ENCODE data around the gene PRH2.

The PRH2 gene

DNA sequence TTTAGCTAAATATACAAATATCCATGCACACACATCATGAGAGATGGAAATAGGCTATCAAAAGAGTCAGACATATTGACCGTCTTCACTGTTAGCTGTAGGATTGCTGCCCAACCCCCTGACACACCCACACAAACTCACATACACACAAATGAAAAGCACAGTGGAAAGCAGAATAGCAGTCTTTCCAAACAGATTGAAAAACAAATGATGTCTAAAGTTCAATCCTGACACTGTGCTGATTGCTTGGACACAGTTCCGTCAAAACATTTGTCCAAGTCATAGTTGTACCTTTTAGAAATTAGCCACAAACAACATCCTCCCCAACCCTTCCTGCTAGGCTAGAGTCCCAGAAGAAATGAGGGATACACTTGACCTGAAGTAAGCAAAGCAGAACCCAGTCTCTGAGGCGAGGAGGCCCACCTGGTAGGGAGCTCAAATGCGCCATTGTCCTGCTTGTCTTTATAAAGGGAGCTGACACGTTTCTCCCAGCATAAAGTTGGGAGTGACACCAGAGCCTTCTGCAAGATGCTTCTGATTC lies at the start of gene PRH2:
Gene PRH2 (plus strand): TSS at position 491 of the 541 bp plus-strand sequence. CDS start 38 bp downstream, at position 529.
- H3K4me3 ChIP-seq (ENCODE audit: low read depth, low read length), result no peak within 1 kb of the TSS

DNA sequence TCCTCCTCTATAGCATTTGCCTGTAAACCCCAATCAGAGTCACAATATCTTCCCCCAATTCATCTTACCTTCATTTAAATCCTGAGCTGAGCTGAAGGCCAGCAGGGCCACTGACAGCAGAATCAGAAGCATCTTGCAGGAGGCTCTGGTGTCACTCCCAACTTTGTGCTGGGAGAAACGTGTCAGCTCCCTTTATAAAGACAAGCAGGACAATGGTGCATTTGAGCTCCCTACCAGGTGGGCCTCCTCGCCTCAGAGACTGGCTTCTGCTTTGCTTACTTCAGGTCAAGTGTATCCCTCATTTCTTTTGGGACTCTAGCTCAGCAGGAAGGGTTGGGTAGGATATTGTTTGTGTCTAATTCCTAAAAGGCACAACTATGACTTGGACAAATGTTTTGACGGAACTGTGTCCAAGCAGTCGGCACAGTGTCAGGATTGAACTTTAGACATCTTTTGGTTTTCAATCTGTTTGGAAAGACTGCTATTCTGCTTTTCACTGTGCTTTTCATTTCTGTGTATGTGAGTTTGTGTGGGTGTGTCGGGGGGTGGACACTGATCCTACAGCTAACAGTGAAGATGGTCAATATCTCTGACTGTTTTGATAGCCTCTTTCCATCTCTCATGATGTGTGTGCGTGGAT lies 44.8 kb upstream of the PRH2 start, which contains the start of gene PRH1:
Gene PRH1 (minus strand): TSS at position 170 of the 640 bp plus-strand sequence. CDS start 38 bp downstream, at position 132.
- H3K4me3 ChIP-seq (ENCODE audit: low read depth, low read length), result no peak within 1 kb of the TSS

DNA sequence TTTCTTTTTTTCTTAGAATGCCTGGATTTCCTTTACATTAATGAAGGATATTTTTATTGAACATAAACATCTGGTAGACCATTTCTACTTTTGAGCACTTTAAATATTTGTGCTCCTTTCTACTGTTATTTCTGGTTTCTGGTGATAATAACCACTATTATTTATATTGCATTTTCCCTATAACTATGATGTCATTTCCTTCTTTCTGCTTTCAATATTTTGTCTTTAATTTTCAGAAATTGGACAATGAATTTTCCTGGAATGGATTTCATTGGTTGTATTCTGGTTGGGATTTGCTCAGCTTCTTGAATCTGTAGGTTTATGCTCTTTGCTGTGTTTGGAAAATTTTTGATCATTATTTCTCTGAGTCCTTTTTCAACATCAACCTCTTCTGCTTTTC lies 39.8 kb upstream of the PRH2 start:
- H3K4me3 ChIP-seq (ENCODE audit: low read depth, low read length), result no peak overlapping the region

DNA sequence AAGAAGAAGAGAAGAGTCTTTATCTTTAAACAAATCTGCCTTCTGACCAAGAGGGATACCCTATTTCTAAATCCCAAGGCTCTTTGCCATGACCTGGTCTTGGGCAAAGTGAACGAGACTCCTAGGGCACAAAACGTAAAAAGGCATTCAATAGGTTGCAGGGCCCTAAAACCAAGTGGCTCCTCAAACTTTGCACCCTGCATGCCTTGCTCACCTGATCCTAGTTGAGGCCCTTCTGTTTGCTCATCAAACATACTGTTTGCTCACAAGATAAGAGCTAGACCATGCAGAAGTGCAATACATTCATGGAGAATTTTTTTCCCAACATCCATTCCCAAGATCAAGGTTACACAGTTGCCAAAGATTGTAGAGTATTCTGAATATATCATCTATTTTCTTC lies 37.1 kb upstream of the PRH2 start:
- no peak overlapping the region for H3K4me3 ChIP-seq (ENCODE audit: low read depth, low read length)

DNA sequence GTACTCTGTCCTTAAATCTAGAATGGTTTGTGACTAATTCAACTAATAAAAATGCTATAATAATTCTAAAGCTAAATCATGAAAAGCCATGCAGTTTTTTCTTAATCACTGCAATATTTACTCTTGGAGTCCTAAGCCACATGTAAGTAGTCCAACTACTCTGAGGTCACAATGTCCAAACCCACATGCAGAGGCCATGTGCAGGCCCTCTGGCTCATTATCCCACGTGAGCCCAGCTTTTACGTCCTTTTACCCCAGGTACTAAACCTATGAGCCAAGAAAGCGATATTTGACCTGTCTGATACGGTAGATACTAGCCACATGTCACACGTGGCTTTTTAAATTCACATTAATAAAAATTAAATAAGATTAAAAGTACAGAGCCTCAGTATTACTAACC lies 32.2 kb upstream of the PRH2 start:
- no peak overlapping the region for H3K4me3 ChIP-seq (ENCODE audit: low read depth, low read length)

DNA sequence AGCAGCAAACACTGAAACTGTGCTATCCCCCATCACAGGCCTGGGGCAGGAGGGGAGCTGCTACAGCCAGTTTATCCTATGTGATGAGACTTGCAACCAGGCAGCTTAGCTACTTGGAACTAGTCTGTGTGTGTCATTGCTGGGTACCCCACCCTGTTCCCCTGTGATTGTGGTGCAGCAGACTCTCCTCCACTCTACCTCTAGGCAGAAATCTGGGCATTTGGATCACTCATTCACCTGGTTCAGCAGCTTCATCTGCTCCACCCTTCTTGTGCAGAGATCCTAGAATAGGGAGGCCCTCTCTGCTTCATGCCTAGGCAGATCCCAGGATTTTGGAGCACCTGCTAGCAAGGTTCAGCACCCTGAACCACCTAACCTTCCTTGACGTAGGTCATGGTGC lies 28.5 kb upstream of the PRH2 start:
- H3K4me3 ChIP-seq (ENCODE audit: low read depth, low read length), result no peak overlapping the region

DNA sequence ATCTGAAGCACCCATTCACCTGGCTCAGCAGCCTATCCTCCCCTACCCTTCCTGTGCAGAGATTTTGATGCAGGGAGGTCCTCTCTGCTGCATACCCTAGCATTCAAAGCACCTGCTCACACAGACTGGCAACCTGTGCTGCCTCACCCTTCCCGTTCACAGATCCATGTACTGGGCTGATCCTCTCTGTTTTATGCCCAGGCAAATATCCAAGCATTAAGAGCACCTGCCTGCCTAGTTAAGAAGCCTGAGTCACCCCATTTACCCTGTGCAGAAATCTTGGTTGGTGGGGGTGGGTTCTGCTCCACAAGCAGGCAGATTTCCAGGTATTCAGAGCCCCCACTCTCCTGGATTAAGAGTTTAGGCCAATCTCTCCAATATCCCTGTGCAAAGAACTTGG lies 28.1 kb upstream of the PRH2 start:
- H3K4me3 ChIP-seq (ENCODE audit: low read depth, low read length), result no peak overlapping the region

DNA sequence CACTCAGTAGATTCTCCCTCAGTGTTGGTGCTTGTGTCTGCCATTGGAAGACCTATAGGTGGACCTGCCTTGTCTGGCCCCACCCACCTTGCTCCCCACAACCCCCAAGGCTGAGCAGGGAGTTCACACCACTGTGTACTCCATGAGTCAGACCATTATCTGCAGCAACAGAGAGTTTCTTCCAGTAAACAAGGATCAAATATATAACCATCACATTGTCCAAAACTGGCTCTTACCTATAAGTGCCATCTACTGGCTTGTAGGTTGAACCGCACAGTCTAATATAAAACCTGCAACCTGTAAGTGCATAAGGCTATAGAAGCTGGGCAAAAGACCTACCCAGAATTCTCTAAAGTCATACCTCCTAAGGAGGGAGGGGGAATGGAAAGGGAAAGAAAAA lies 27.6 kb upstream of the PRH2 start:
- no peak overlapping the region for H3K4me3 ChIP-seq (ENCODE audit: low read depth, low read length)

DNA sequence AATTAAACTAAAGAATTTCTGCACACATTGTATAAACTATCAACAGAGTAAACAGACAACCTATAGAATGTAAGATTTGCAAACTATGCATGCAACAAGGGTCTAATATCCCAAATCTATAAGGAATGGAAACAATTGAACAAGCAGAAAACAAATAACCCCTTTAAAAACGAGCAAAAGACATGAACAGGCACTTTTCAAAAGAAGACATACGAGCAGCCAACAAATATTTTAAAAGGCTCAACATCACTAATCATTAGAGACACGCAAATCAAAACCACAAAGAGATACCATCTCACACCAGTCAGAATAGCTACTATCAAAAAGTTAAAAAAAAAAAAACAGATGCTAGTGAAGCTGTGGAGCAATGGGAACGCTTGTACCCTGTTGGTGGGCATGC lies 24.4 kb upstream of the PRH2 start:
- no peak overlapping the region for H3K4me3 ChIP-seq (ENCODE audit: low read depth, low read length)

DNA sequence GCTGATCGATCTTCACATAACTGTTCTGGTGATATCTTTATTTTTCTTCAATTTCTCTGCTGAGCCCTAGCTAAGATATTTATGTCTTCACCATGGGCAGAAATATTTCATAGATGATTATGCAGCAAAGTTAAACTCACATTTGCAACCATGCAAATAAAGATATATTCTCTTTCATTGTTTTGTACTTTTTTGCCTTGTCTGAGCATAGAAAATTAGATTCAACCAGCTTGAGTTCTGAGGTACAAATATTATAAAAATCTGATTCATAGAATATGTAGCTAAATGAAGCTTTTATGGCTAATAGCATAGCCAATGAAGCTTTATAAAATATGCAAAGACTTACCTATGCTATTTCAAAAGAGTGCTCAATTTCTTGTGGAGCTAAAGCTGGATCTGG lies 19.6 kb upstream of the PRH2 start, which contains the start of gene TAS2R13:
Gene TAS2R13 (minus strand): TSS at position 101 of the 400 bp plus-strand sequence. CDS start 264 bp downstream, outside the sequence.
- H3K4me3 ChIP-seq (ENCODE audit: low read depth, low read length), result no peak within 1 kb of the TSS

DNA sequence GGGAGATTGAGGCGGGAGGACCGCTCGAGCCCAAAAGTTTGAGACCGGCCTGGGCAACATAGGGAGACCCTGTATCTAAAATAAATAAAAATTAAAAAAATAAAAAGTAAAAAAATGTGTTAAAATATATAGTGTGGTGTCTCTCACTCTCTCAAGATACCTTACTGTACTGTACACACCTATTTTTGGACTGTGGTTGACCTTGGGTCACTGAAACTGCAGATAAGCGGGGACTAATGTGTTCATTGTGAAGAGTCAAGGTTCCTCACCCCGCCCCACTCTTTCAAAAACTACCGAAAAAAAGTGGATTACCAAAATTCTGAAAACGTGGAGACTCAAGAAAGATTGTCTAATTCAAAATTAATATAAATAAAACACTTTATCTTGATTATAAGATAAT lies 18.7 kb upstream of the PRH2 start:
- H3K4me3 ChIP-seq (ENCODE audit: low read depth, low read length), result no peak overlapping the region

DNA sequence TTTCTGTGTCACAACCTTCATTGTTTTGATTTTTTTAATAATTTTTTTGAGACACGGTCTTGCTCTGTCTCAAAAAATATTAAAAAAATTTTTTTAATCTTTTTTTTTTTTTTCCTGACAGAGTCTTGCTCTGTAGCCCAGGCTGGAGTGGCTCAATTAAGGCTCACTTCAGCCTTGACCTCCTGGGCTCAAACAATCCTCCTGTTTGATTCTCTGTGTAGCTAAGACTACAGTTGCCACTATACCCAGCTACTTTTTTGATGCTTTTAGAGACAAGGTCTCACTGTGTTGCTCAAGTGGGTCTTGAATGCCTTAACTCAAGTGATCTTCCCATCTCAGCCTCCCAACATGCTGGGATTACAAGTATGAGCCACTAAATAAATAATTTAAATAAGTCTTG lies 9.2 kb upstream of the PRH2 start:
- no peak overlapping the region for H3K4me3 ChIP-seq (ENCODE audit: low read depth, low read length)

DNA sequence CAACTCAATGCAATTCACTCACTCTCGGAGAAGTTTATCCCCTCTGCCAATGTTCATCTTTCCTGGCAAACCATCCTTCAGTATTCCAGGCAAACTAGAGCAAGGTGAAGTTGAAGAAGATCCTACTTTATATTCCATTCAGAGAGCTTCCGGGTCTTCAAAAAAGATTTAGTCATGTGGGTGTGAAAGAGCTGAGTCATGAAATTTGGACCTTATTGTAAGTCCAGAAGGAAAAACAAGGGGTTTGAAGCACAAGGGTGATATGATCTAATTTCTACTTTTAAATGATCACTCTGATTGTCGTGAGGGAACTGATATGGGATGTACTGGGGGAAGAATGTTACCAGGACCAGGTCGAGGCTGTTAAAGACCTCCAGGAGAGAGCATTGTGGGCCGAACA lies 2.8 kb upstream of the PRH2 start:
- H3K4me3 ChIP-seq (ENCODE audit: low read depth, low read length), result no peak overlapping the region

DNA sequence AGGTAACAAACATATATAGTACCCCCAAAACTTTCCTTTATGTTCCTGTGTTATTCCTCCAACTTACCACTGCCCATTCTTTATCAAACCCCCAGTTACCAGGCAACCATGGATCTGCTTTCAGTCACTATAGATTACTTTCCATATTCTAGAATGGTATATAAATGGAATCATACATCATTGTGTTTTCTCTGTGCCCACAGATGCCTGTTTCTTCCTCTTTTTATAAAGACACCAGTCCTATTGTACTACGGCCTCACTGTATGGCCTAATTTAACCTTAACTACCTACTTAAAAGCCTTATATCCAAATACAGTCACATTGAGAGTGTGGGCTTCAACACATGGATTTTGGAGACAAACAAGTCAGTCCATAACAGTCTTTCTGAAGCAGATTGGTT lies 7.5 kb downstream of the PRH2 start:
- H3K4me3 ChIP-seq (ENCODE audit: low read depth, low read length), result no peak overlapping the region

DNA sequence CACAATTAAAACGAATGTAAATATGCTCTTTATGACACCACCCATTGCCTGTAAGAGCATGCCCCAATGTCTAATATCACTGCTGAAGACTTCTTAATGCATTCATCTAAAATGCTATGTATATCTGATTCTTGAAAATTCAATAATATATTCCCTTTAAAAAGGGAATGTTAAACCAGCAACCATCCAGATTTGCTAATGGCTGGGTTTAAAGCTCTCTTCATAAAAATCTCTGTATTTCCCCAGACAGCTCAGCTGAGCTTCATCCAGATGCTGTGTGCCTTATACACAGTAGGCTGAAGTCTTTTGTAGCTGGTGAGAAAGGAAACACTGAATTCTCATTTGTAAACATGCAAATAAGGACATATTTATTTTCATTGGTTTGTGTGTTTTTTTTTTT lies 10.1 kb downstream of the PRH2 start, which contains the start of gene TAS2R14:
Gene TAS2R14 (minus strand): TSS at position 101 of the 400 bp plus-strand sequence. CDS start 56 bp downstream, at position 45.
- H3K4me3 ChIP-seq (ENCODE audit: low read depth, low read length), result no peak within 1 kb of the TSS

DNA sequence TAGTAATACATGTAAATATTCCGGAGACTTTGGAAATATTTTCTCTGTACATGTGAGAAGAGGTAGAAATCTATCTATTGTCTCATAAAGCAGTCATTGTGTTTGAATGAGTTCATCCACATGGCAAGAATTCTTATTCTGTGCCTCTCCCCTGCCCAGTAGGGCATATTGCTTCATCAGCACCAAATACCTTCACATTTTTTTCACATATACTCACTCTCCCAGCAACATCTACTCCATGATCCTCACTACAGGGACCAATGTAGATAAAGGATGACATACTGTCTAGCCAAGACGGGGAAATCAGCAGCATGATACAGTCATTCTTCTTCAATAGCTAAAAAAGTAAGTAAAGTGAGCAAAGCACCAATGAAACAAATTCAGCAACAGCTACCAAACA lies 11.4 kb downstream of the PRH2 start:
- no peak overlapping the region for H3K4me3 ChIP-seq (ENCODE audit: low read depth, low read length)

DNA sequence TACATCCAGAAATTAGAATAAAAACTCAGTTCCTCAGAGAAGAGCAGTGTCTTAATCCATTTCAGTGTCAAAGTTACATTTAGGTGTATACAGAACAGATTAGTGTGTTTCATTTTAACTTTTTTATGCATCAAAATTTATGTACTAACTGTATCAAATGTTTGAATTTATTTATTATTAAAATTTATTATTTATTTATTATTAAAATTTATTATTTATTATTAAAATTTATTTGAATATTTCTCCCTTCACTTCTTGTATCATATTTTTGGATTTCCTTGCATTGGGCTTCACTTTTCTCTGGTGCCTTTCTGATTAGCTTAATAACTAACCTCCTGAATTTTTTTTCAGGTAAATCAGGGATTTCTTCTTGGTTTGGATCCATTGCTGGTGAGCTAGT lies 12.3 kb downstream of the PRH2 start:
- H3K4me3 ChIP-seq (ENCODE audit: low read depth, low read length), result no peak overlapping the region

DNA sequence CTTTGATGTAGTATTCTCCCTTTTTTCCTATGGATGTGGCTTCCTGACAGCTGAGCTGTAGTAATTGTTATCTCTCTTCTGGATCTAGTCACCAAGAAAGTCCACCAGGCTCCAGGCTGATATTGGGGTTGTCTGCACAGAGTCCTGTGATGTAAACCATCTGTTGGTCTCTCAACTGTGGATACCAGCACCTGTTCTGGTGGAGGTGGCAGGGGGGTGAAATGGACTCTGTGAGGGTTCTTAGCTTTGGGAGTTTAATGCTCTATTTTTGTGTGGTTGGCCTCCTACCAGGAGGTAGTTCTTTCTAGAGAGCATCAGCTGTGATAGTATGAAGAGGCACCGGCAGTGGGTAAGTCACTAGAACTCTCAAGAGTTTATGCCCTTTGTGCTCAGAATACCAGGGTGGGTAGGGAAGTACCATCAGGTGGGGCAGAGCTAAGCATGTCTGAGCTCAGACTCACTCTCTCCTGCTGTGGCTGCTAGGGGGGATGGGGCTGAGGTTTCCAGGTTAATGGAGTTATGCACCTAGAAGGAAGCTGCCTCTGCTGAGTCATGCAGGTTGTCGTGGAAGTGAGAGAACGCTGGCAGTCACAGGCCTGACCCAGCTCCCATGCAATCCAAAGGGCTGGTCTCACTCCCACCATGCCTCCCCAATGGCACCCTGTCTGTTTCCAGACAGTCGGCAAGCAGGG lies 13.0 kb downstream of the PRH2 start:
- no peak overlapping the region for H3K4me3 ChIP-seq (ENCODE audit: low read depth, low read length)

DNA sequence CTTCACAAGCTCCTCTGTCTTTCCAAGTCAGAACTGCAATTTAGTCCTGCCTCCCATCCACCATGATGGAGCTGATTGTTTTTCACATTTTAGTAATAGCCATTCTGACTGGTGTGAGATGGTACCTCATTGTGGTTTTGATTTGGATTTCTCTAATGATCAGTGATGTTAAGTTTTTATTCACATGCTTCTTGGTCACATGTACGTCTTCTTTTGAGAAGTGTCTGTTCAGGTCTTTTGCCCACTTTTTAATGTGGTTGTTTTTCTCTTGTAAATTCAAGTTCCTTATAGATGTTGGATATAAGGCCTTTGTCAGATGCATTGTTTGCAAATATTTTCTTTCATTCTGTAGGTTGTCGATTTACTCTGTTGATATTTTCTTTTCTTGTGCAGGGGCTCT lies 14.1 kb downstream of the PRH2 start:
- no peak overlapping the region for H3K4me3 ChIP-seq (ENCODE audit: low read depth, low read length)

DNA sequence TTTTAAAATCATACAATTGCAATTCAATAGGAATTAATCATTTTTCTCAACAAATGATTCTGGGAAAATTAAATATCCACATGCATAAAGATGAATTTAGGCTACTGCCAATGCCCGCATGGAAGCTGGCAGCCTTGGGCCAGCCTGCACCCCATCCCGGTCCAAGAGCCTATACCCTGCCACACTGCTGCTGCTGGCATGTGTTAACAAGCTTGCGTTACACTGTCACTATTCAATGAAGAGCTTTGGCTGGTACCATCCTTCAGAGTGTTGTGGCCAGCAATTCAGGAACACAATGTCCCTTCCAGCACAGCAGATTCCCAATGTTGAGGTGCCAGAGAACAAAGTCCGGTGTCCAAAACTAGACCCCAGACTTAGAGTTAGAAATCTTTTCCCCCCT lies 23.6 kb downstream of the PRH2 start:
- no peak overlapping the region for H3K4me3 ChIP-seq (ENCODE audit: low read depth, low read length)

DNA sequence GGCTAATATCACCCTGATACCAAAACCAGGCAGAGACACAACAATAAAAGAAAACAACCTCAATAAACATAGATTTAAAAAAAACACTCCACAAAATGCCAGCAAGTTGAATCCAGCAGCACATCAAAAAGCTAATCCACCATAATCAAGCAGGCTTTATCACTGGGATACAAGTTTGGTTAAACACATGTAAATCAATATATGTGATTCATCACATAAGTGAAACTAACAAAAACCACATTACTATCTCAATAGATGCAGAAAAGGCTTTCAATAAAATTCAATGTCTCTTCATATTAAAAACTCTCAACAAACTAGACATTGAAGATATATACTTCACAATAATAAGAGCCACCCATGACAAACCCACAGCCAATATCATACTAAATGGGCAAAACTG lies 27.0 kb downstream of the PRH2 start:
- H3K4me3 ChIP-seq (ENCODE audit: low read depth, low read length), result no peak overlapping the region

DNA sequence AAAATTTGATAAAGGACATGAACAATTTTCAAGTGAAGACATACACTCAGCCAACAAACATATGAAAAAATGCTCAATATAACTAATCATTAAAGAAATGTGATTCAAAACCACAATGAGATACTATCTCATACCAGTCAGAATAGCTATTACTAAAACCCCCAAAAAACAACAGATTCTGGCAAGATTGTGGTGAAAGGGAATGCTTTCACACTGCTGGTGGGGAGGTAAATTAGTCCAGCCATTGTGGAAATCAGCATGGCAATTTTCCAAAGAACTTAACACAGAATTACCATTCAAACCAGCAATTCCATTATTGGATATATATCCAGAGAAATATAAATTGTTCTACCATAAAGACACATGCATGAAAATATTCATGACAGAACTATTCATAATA lies 28.7 kb downstream of the PRH2 start:
- H3K4me3 ChIP-seq (ENCODE audit: low read depth, low read length), result no peak overlapping the region

Measured in iPS-11a (cell line).